HepG2 (cell line): ENCODE data around the gene ZFYVE27. TPM values are rescaled to one million over a fixed set of nuclear protein-coding genes. Genes with fewer than 3 reads are reported as not detected.

Source experiments
- GATAD1 ChIP-seq: IDR thresholded peaks from 2 replicates; pipeline ENCODE4 v1.6.1; 2016; ENCODE audit warnings: missing genetic modification reagents, missing compliant biosample characterization
- HDAC2 ChIP-seq: sonication (generic); formaldehyde crosslinking; IDR thresholded peaks from 2 replicates; pipeline ENCODE4 v1.4.0; 2020; ENCODE audit warnings: missing genetic modification reagents
- IKZF4 ChIP-seq: sonication (generic); formaldehyde crosslinking; IDR thresholded peaks from 2 replicates; pipeline ENCODE4 v1.5.1; 2020; ENCODE audit warnings: borderline replicate concordance, mild to moderate bottlenecking, low read depth, missing genetic modification reagents; ENCODE audit errors: not compliant biosample characterization
- NFATC3 ChIP-seq: sonication (generic); formaldehyde crosslinking; IDR thresholded peaks from 2 replicates; pipeline ENCODE4 v1.5.1; 2020; ENCODE audit warnings: mild to moderate bottlenecking, missing genetic modification reagents
- ZNF253 ChIP-seq: sonication (generic); formaldehyde crosslinking; IDR thresholded peaks from 2 replicates; pipeline ENCODE4 v1.8.0; 2022; ENCODE audit warnings: mild to moderate bottlenecking, missing genetic modification reagents, borderline replicate concordance
- ZNF296 ChIP-seq: sonication (generic); formaldehyde crosslinking; conservative IDR thresholded peaks from 2 replicates; pipeline ENCODE4 v1.5.0; 2020; ENCODE audit warnings: mild to moderate bottlenecking, missing genetic modification reagents
- ZNF383 ChIP-seq: sonication (generic); formaldehyde crosslinking; IDR thresholded peaks from 2 replicates; pipeline ENCODE4 v1.4.0; 2020; ENCODE audit warnings: missing genetic modification reagents, mild to moderate bottlenecking, borderline replicate concordance
- ZNF577 ChIP-seq: sonication (generic); formaldehyde crosslinking; IDR thresholded peaks from 2 replicates; pipeline ENCODE4 v1.4.0; 2020; ENCODE audit warnings: mild to moderate bottlenecking, low read depth, missing genetic modification reagents, borderline replicate concordance
- ZNF891 ChIP-seq: sonication (generic); formaldehyde crosslinking; IDR thresholded peaks from 2 replicates; pipeline ENCODE4 v1.5.0; 2020; ENCODE audit warnings: mild to moderate bottlenecking, missing genetic modification reagents
- polyA plus RNA-seq, 8 experiments: library from polyadenylated mRNA; depleted of rRNA in 3 of 8; stranded (reverse) in 7 of 8; unstranded in 1 of 8; fragments of >200 nt; fragmentation: Illumina TruSeq in 4 of 8; extraction: Trizol in 4 of 8; gene quantifications; 2 replicates each; pipeline versions ENCODE4 v1.2.1 to v1.2.3, GENCODE V29; 2011 to 2016; ENCODE audit warnings: low read depth in 4 of 8, missing spikeins in 1 of 8, mixed read lengths in 1 of 8; ENCODE audit not compliant: insufficient read depth in 1 of 8
- total RNA-seq, 5 experiments: library from RNA; depleted of rRNA; stranded (reverse); fragments of >200 nt; fragmentation: Illumina TruSeq; extraction: Trizol; gene quantifications; 2 replicates each; pipeline ENCODE4 v1.2.3, GENCODE V29; 2016; ENCODE audit warnings: low read depth in 1 of 5
- TF ChIP-seq, protein P1 (sequence below): IDR thresholded peaks from 2 replicates; pipeline ENCODE4 v1.6.1; 2016; ENCODE audit warnings: low read depth, missing genetic modification reagents, missing compliant biosample characterization
- TF ChIP-seq, protein P2 (sequence below), 2 experiments: sonication (generic) in 1 of 2; formaldehyde crosslinking in 1 of 2; IDR thresholded peaks; 2 replicates each; pipeline versions ENCODE4 v1.6.1 to v1.9.0; 2014 to 2022; ENCODE audit warnings: antibody characterized with exemption in 1 of 2, borderline replicate concordance in 1 of 2, inconsistent platforms in 1 of 2, low read depth in 1 of 2, missing genetic modification reagents in 1 of 2
- TF ChIP-seq, protein P3 (sequence below): sonication (generic); formaldehyde crosslinking; IDR thresholded peaks from 2 replicates; pipeline ENCODE4 v1.5.0; 2020; ENCODE audit warnings: mild to moderate bottlenecking, low read depth, missing genetic modification reagents, borderline replicate concordance
- TF ChIP-seq, protein P4 (sequence below): sonication (generic); formaldehyde crosslinking; IDR thresholded peaks from 2 replicates; pipeline ENCODE4 v1.4.0; 2020; ENCODE audit warnings: missing genetic modification reagents, borderline replicate concordance

The ZFYVE27 gene
- total and polyA plus RNA-seq, 2 of the 13 experiments (the other 11 are each of a cell fraction or from before 2014, with no cell fraction given): 19.7 to 20.5 TPM

DNA sequence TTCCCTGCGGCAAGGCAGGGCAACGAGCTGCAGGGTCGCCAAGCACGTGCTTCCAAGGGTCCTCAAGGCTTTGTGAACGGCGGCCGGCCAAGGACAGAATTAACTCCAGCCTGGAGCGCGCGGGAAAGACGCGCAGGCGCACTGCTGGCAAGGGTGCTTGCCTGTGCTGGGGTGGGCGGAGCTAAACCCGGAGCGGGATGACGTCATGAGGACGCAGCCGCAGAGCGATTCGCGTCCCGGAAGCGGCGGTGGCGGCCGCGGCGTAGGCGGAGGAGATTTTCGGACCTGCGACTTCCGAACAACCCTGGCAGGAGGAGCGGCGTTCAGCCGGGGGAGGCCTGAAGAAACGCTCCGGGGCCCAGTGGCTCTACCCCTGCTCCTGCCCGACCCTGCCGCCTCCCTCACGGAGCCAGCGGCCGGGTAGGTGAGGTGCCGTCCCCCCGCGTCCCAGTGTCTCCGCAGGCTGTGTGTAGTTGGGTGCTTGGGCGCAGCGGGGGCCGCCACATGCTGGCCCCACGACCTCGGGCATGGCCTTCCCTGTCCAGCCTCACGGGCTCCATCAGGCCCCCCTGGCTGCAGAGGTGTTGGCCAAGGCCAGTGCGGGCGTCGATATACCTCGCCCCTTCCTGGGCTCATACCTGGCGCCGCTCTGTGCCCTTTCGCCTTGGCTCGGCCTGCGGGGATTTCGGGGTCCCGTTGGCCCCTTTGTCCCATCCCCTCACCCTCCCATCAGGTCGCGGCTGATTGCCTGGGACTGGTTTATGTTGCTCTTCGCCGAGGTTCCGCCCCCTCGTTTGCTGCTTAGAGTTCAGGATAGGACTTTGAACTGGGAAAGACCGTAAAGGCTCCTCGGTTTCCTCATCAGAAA is at the start of gene ZFYVE27 (continued):
- TF ChIP-seq, protein P1, sequence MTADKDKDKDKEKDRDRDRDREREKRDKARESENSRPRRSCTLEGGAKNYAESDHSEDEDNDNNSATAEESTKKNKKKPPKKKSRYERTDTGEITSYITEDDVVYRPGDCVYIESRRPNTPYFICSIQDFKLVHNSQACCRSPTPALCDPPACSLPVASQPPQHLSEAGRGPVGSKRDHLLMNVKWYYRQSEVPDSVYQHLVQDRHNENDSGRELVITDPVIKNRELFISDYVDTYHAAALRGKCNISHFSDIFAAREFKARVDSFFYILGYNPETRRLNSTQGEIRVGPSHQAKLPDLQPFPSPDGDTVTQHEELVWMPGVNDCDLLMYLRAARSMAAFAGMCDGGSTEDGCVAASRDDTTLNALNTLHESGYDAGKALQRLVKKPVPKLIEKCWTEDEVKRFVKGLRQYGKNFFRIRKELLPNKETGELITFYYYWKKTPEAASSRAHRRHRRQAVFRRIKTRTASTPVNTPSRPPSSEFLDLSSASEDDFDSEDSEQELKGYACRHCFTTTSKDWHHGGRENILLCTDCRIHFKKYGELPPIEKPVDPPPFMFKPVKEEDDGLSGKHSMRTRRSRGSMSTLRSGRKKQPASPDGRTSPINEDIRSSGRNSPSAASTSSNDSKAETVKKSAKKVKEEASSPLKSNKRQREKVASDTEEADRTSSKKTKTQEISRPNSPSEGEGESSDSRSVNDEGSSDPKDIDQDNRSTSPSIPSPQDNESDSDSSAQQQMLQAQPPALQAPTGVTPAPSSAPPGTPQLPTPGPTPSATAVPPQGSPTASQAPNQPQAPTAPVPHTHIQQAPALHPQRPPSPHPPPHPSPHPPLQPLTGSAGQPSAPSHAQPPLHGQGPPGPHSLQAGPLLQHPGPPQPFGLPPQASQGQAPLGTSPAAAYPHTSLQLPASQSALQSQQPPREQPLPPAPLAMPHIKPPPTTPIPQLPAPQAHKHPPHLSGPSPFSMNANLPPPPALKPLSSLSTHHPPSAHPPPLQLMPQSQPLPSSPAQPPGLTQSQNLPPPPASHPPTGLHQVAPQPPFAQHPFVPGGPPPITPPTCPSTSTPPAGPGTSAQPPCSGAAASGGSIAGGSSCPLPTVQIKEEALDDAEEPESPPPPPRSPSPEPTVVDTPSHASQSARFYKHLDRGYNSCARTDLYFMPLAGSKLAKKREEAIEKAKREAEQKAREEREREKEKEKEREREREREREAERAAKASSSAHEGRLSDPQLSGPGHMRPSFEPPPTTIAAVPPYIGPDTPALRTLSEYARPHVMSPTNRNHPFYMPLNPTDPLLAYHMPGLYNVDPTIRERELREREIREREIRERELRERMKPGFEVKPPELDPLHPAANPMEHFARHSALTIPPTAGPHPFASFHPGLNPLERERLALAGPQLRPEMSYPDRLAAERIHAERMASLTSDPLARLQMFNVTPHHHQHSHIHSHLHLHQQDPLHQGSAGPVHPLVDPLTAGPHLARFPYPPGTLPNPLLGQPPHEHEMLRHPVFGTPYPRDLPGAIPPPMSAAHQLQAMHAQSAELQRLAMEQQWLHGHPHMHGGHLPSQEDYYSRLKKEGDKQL (CRISPR knock-in tag): peak; percentile 63; the same call in 1 of the 2 replicates
- TF ChIP-seq, protein P2, sequence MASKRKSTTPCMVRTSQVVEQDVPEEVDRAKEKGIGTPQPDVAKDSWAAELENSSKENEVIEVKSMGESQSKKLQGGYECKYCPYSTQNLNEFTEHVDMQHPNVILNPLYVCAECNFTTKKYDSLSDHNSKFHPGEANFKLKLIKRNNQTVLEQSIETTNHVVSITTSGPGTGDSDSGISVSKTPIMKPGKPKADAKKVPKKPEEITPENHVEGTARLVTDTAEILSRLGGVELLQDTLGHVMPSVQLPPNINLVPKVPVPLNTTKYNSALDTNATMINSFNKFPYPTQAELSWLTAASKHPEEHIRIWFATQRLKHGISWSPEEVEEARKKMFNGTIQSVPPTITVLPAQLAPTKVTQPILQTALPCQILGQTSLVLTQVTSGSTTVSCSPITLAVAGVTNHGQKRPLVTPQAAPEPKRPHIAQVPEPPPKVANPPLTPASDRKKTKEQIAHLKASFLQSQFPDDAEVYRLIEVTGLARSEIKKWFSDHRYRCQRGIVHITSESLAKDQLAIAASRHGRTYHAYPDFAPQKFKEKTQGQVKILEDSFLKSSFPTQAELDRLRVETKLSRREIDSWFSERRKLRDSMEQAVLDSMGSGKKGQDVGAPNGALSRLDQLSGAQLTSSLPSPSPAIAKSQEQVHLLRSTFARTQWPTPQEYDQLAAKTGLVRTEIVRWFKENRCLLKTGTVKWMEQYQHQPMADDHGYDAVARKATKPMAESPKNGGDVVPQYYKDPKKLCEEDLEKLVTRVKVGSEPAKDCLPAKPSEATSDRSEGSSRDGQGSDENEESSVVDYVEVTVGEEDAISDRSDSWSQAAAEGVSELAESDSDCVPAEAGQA (IDR thresholded peaks at IDR 0.05; ENCODE audit: low read depth): peak; percentile 65; the same call in 1 of the 2 replicates
- TF ChIP-seq, protein P2 (CRISPR knock-in tag; IDR thresholded peaks at IDR 0.05; ENCODE audit: borderline replicate concordance): peak; percentile 84
- peak; percentile 99 for TF ChIP-seq ZNF891 (CRISPR knock-in tag)
- TF ChIP-seq ZNF253: peak; percentile 99
- TF ChIP-seq GATAD1 (CRISPR knock-in tag): peak; percentile 66; the same call in 1 of the 2 replicates
- peak; percentile 97 for TF ChIP-seq NFATC3
- TF ChIP-seq, protein P3, sequence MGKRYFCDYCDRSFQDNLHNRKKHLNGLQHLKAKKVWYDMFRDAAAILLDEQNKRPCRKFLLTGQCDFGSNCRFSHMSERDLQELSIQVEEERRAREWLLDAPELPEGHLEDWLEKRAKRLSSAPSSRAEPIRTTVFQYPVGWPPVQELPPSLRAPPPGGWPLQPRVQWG (CRISPR knock-in tag): no peak
- TF ChIP-seq ZNF296 (CRISPR knock-in tag): no peak; the same call in none of the 2 replicates
- TF ChIP-seq IKZF4: peak; percentile 99
- TF ChIP-seq, protein P4, sequence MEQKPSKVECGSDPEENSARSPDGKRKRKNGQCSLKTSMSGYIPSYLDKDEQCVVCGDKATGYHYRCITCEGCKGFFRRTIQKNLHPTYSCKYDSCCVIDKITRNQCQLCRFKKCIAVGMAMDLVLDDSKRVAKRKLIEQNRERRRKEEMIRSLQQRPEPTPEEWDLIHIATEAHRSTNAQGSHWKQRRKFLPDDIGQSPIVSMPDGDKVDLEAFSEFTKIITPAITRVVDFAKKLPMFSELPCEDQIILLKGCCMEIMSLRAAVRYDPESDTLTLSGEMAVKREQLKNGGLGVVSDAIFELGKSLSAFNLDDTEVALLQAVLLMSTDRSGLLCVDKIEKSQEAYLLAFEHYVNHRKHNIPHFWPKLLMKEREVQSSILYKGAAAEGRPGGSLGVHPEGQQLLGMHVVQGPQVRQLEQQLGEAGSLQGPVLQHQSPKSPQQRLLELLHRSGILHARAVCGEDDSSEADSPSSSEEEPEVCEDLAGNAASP: peak; percentile 59; the same call in 1 of the 2 replicates
- no peak for TF ChIP-seq ZNF577
- no peak for TF ChIP-seq ZNF383 (CRISPR knock-in tag)
- peak; percentile 81 for TF ChIP-seq HDAC2 (CRISPR knock-in tag)
